NCI-H446 treated with DMSO at 0.1 percent for 48 hours (cell line): ENCODE results near the gene DYNLL1.
"Not testable (repeated sequence)": the region's sequence is repeated elsewhere in the genome, so short reads cannot be mapped to it uniquely, and the experiment has no call there.

Experiments
- DNase-seq: peaks from one replicate; lab custom pipeline; 2025; lab: John Stamatoyannopoulos, UW

Gene DYNLL1

DNA sequence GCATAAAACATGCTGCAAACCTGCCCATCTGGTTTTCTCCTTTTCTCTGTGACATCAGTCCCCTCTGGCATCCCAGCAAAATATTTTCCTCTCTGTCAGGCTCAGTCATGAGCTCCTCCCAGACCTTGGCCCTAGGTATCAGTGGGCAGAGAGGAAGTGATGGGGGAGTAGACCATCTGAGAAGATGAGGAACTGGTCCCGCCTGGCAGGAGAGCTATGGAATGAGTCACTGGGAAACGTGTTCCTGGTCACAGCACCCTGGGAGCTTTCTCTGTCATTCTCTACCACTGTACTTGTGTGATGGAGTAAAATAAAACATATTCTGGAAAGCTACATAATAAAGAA is 21.3 kb upstream of the DYNLL1 start:
- no peak for DNase-seq

DNA sequence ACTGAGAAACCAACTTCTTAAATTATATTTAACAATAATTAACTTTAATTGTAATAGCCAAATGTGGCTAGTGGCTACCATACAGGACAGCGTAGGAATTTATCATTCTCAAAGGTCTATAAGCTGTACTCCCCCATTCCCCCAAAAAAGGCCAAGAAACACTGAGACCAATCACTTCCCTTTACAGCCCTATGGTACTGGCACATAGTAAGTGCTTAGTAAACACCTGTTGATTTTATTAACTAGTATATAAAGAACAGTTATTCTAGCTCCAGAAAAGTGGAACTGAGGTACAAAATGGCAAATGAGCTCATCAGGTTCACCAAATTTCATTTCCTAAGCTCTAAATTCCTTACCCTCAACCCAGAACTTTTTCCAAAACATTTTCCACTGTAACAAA is 20.3 kb upstream of the DYNLL1 start:
- no peak for DNase-seq

DNA sequence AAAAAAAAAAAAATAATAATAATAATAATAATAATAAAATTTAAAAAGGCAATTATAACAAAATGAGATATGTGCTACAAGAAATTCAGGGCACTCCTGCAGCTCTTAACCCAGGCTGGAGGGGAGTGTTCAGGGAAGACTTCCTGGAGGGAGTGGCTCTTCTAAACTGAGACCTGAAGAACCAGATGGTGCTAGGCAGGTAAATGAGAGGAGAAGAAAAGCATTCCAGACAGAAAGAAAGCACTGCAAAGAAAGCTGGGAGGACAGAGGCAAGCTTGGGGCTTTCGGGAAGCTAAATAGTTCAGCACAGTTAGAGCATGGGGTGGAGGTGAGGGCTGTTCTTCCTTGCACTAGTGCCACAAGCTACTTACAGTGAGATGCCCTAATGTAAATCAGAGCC is 16.5 kb upstream of the DYNLL1 start:
- DNase-seq: no peak

DNA sequence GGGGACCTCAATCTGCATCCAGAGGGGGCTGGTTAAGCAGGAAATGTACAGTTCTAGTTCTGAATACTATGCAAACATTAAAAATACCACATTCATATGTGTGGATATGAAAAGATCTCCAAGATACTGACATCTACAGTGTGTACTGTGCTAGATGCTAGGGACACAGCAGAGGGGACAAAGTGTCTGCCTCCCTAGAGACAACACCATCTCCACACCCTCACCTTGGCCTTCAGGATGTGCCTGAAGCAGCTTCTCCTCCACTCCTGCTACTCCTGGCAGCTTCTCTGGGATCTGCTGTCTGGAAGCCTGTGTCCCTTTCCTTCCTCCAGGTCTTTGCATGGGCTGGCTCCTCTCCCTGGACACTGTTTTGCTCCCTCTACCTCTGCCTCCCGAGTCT is 15.7 kb upstream of the DYNLL1 start:
- DNase-seq: no peak

DNA sequence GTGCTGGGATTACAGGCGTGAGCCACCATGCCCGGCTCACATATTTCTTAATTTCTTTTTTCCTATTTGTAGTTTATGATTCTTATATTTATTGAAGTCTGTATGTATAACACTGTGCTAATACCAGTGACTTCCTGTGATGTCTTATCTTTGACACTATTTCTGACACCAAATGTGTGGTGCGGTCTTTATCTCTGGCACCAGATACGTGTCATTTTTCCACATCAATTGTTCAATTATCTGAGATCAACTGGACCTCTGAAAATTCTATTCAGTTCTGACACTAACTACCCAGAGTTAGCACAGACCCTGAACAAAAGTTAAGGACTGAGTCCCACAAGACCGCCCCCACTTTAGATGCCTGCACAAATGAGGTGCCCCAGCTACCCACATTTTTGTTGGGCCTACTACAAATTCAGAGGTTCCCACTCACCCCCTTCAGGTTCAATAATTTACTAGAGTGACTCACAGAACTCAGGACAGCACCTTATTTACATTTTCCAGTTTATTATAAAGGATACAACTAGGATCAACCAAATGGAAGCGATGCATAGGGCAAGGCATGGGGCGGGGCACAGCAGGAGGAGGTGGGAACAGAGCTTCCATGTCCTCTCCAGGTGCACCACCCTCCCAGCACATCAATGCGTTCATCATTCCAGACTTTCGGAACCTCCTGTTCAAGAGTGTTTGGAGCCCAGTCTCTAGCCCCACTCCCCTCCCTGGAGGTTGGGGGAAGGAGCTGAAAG is 14.7 kb upstream of the DYNLL1 start:
- DNase-seq: no peak

DNA sequence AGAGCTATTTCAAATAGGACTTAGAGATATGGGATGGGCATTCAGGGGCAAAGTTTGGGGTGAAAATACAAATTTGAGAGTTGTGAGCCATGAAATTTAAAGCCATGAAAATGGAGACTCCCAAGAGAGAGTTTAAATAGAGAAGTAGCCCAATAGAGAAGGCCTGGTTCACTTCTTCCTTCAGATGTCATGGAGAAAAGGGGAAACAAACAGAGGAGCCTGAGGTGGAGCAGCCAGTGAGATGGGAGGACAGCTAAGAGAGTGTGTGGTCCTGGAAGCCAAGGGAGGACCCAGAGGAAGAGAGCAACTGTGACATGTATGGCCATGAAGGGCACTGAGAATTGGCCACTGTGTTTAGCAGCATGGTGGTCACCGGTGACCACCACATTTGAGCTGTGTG is 12.3 kb upstream of the DYNLL1 start:
- no peak for DNase-seq

DNA sequence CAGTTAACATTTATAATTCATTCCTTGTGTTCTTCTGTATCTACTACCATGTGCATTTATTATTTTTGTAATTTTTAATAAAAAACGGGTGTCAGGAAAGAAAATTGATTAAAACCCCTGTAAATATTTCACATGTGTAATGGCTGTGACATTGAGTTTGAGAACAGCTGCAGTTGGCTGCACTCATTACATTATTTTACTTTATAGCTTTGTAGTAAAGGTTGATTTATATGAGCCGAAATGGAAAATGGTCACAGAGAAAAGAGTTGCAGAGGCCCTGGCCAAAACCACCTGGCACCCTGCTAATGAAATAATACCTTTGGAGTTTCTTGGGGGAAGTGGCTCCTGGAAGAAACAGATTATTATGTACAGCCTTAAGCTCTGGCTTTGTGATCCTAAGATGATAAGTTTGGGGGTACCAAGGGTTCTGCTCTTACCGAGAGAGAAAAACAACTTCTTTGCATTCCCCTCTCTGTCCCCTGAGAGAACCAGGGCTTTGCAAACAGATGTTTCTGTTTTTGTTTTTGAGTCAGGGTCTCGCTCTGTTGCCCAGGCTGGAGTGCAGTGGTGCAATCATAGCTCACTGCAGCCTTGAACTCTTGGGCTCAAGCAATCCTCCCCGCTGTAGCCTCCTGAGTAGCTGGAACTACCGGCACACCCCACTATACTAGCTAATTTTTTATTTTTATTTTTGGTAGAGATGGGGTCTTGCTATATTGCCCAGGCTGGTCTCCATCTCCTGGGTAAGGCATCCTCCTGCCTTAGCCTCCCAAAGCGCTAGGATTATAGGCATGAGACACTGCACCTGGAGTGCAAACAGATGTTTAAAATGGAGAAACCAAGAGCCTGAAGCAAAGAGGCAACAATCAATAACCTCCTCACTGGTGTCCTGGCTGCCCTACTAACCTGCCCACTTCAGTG is 9.7 kb upstream of the DYNLL1 start:
- no peak for DNase-seq

DNA sequence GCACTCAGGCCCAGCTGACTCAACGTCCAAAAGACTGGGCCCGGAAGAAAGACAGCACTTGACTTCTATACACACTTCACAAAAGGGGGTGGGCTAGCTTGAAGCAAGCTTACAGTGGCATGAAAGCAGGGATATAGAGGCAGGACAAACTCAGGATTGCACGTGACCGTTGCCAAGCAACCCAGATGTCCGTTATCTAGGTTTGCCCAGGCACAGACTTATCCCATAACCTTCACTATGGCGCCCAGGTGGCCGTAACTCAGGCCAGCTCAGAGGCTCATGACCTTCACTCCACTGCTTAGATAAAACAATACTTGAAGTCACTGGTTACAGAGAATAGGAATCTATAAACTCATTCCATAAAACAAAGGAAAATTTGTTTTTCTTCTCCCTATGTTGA is 8.4 kb upstream of the DYNLL1 start:
- DNase-seq: not testable (repeated sequence)

DNA sequence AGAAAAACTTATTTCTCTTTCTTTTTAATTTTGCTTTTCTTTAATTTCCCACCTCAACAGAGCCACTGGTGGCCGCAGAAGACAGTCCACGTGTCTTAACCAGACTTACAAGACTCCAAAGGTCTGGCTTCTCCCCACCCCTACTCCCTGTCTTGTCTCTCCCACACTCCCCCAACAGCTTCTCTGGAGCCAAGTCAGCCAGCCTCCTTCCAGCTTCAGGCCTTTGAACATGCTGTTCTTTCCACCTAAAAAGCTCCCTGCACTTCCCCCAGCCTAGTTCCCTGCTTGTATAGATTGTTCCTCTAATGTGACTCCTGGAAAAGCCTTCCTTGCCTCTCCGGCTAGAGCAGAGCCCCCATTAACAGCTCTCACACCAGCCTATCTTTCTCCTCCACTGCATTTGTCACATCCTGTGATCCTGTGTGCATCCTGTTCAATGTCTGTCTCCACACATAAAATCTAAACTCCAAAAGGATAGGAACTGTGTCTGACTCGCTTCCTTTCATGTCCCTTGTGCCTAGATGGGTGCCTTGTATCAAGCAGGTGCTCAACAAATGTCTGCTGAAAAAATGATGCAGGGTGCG is 7.8 kb upstream of the DYNLL1 start:
- DNase-seq: no peak

DNA sequence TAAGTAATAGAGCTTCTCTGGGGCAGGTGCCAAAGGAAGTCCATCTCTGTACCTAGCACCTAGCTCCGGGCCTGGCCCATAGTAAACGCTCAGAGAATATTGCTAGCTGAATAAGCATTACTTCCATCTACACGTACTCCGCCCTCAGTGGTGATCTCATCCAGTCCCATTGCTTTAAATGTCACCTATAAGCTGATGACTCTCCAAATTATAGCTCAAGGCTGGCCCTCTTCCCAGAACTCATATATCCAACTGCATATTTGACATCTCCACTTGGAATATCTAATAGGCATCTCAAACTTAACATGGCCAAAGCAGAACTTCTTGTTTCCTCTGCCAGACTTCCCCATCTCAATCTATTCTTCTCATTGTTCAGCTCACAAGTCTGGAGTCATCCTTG is 6.9 kb upstream of the DYNLL1 start:
- DNase-seq: peak; percentile 36

DNA sequence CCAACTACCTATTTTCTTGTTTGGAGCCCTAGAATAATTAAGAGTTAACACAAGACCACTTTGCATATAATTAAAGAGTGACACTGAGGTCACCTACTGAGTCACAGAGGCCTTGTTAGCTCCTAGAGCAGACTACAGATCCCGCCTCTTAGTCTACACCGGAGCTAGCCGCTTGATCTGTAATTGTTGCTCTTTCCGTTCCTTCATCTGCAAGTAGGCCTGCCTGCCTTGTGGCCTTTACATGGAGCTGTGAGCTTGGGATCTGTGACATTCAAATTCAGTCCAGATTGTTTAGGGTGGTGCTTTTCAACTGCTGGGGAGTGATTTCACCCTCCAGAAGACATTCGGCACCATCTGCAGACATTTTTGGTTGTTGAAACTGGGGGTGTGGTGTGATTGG is 5.6 kb upstream of the DYNLL1 start:
- DNase-seq: no peak

DNA sequence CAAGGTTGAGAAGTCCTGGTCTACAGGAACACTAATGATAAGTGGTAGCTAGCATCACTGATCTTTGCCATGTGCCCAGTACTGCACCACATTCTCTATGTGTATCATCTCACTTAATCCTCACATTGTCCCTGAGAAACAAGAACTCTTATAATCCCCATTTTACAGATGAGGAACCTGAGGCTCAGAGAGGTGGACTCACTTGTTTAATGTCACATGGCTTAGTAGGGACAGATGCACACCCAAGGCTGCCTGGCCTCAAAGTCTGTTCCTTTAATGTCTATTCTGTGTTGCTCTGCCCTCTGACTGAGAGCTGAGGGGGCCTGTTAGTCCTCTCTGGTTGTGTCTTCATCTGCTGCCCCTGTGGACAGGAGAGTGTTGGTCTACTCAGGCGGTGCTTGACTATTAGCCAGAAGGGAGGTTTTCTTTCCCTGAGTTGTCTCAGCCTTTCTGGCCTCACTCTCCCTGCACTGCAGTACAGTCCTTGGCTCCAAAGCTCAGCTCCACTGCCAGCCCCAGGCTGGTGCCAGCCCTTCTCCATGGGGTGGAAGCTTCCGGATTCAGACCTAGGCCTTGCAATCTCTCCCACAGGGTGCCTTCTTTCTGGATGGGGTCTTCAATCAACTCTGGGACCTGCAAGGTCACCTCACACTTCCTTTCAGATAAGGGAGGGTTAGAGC is 4.9 kb upstream of the DYNLL1 start:
- no peak for DNase-seq

DNA sequence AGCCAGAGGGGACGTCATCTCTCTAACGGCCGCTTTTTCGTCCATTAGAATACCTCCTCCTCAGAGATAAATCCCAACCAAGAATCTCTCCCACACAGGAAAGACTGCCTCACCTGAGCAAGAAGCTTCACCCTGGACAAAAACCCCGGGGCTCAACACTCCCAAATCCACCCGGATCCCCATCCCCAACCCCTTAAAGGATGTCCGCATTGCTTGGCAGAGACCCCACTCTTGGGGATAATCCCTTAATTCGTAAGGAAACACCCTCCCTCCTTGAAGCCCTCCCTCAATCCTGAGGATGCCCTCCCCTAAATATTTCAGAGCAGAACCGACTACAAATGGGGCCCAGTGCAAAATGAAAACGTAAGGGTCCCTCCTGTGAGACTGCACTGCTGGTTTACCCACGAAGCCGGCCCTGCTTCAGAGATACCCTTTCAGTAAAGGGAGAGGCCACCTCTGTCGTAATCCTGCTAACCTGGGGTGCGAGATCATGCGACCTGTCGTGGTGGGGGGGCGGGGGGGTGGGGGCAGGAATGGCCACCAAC is 655 bp upstream of the DYNLL1 start:
- no peak for DNase-seq

DNA sequence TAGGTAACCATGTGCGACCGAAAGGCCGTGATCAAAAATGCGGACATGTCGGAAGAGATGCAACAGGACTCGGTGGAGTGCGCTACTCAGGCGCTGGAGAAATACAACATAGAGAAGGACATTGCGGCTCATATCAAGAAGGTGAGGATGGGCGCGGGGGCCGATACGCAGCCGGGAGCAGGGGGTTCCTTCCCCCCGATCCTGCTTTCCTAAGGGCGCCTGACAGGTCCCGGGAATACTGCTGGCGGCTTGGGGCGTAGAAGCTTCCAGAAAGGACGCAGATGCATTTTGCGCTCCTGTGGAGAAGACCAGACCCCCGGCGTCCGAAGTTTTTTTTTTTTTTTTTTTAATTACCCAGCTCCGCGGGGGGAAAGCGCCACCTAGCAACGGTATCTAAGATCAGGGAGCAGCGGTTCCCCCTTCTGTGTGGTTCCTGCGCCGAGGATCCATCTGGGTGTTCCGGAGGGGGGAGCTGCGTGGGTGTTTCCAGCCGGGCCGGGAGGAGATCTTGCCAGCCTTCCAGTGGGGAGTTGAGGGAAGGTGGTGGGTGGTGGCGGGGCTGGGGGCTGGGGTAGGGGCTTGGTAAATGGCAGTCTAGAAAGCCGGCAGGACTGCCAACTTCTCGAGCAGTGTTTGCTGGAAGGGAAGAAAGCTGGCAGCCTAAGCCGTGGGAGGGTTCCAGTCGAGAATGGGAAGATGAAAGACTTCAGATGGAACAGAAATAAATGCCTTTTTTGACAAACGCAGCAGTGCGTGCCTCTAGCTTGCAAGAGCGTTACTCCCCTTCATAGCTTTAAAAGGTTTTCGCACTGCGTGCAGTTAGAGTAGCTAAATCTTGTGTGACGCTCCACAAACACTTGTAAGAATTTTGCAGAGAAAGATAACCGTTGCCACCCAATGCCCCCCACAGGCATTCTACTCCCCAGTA is 764 bp downstream of the DYNLL1 start:
- no peak for DNase-seq

DNA sequence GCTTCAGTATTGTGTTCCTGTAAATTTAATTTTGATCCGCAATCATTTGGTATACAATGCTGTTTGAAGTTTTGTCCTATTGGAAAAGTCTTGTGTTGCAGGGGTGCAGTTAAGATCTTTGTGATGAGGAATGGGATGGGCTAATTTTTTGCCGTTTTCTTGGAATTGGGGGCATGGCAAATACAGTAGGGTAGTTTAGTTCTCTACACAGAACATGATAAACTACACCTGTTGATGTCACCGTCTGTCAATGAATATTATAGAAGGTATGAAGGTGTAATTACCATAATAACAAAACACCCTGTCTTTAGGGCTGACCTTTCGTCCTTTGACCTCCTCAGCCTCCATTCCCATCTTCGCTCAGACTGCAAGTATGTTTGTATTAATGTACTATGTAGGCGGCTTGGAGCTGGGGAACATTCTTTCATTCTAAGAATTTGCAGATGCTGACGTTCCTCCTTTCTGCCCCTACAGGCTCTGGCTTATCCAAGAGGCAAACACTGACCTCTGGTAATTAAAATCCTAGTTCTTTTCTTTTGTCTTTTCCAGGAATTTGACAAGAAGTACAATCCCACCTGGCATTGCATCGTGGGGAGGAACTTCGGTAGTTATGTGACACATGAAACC is 1.7 kb downstream of the DYNLL1 start:
- DNase-seq: no peak

DNA sequence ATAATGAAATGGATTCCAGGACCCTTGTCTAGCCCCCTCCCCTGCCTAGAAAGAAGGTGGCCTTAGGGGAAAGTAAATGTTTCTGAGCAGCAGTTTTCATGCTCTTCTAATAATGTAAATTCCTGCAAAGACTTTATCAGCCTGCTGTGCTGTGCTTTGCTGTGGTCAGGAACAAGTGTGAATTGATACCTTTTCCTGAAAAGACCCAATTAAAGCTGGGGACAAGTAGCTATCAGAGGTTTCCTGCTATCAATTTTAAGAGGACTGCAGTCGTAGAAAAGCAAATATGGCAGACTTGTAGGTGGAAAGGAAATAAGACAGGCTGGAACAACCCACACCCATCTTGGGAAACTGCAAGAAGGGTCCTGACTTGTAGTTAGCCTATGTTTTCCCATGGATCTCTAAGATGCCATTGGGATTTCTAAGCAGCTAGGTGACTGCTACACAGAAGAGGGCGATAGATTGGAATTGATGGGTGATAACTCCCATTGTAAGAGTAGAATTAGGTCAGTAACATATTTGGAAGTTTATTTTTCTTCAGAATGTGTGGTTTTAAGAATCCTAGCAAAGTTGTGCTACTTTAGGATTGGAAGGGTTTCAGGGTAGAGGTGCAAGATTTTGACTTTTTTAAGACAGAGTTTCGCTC is 3.1 kb downstream of the DYNLL1 start:
- no peak for DNase-seq

DNA sequence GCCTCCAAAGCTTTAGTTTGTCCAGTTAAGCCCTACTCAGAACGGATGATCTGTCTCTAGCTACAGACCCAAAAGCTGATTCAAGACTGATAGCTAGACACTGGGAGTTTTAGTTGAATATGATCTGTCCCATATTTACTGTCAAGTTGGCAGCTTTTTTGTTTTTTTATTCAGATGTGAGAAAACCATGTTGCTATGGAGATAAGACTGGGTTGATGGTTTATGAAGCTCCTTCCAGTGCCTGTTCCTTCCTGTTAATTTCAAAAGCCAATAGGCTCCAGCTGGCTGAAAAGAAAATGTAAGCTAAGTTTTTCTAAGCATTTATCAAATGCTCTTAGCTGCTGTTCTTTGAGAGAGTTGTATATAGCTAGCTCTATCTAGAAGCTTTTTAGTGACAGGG is 4.7 kb downstream of the DYNLL1 start:
- DNase-seq: no peak

DNA sequence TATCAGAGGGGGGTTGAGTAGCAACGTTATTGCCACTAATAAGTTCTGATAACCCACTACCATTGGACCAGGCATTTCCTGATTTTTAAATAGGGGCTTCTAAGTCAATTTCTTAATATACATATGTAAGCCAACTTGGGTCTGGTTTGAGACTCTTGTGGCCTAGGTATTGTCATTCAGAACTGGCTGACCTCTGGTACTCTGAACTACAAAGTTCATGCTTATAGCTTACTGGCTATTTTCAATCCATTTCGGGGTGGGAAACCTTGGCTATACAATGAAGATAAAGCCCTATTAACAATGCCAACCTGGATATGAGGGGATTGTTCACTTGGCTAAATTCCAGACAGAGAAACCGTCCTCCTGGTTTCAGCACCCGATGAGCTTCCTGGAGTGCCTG is 8.7 kb downstream of the DYNLL1 start:
- DNase-seq: no peak

DNA sequence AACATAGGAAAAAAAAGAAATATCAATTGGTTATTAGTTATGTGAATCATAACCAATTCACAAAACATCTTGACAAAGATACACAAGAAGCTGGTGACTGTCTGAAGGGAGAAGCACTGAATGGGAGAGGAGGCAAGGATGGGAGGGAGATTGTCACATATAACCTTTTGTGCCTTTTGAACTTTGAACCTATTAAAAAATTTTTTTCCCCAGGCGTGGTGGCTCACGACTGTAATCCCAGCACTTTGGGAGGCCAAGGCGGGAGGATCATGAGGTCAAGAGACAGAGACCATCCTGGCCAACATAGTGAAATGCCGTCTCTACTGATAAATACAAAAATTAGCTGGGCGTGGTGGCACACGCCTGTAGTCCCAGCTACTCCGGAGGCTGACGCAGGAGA is 12.6 kb downstream of the DYNLL1 start:
- DNase-seq: no peak

DNA sequence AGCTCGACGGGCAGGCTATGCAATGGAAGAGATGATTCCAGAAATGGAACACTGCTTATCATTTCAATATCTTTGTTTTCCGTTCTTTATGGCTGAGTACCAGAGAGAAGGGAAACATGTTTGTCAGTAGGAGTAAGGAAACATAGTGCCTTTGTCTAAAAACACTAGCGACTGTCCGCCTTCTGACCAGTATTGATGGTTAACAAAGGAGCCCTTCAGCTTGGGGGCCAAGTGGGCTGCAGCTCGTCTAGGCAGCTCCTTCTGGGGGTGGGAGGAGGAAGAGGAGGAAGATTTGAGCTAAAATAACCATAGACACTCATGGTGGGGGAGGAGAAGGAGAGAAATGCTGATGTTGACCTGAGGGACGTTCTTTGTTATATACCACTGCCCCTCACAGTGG is 18.1 kb downstream of the DYNLL1 start:
- DNase-seq: no peak
